ENCODE results near the gene NFIA. TPM values are rescaled to one million over a fixed set of nuclear protein-coding genes. Genes with fewer than 3 reads are reported as not detected.

Gene NFIA
- total and polyA plus RNA-seq, 2 of the 13 experiments (the other 11 are each of a cell fraction or from before 2014, with no cell fraction given): 14.7 to 28.5 TPM

DNA sequence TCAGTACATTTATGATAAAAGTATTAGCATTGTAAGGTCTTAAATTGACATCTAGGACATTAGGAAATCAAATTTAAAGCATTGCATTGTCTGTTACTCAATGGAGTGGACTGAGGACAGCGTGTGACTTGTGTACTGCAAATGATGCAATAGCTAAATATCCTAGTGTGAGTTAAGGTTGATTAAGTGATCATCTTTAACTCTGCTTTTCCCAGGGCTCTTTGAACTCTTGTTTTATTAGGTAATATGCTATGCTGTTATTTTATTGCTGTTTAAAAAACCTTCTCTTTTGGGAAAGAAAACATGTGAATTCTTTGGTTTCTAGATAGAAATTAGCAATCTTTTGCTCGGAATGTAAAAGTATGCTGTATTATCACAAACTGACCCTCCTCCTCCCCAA is 38.6 kb downstream of the NFIA start (continued):
- TF ChIP-seq GMEB1 (CRISPR knock-in tag; IDR thresholded peaks at IDR 0.05; ENCODE audit: borderline replicate concordance): no peak
- TF ChIP-seq GATAD1 (CRISPR knock-in tag; IDR thresholded peaks at IDR 0.05): peak; percentile 47; the same call in 1 of the 2 replicates
- no peak for TF ChIP-seq ZNF232 (CRISPR knock-in tag; IDR thresholded peaks at IDR 0.05; ENCODE audit: borderline replicate concordance)
- TF ChIP-seq POLR2AphosphoS5 (IDR thresholded peaks at IDR 0.05; ENCODE audit: low read depth, low read length): no peak
- no peak for TF ChIP-seq ZNF788 (CRISPR knock-in tag; IDR thresholded peaks at IDR 0.05; ENCODE audit: borderline replicate concordance)
- 0 out of 2 replicates have a peak, but pooled peaks have one; percentile 31 for TF ChIP-seq ATF1 (CRISPR knock-in tag; IDR thresholded peaks at IDR 0.05)
- TF ChIP-seq BORCS8-MEF2B (CRISPR knock-in tag; IDR thresholded peaks at IDR 0.05): no peak
- no peak for TF ChIP-seq MED13 (CRISPR knock-in tag; IDR thresholded peaks at IDR 0.05)
- no peak for TF ChIP-seq CENPX (CRISPR knock-in tag; IDR thresholded peaks at IDR 0.05)
- TF ChIP-seq ZNF12 (CRISPR knock-in tag; IDR thresholded peaks at IDR 0.05): no peak
- TF ChIP-seq, protein P1, sequence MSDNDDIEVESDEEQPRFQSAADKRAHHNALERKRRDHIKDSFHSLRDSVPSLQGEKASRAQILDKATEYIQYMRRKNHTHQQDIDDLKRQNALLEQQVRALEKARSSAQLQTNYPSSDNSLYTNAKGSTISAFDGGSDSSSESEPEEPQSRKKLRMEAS (IDR thresholded peaks at IDR 0.05): peak; percentile 28; the same call in 1 of the 2 replicates
- no peak for TF ChIP-seq GLMP (CRISPR knock-in tag; IDR thresholded peaks at IDR 0.05; ENCODE audit: borderline replicate concordance)
- TF ChIP-seq MAFK (conservative IDR thresholded peaks at IDR 0.05 in 1 of 2, IDR thresholded peaks at IDR 0.05 in 1 of 2; ENCODE audit: low read length in 2 of 2): no peak
- TF ChIP-seq, protein P2, sequence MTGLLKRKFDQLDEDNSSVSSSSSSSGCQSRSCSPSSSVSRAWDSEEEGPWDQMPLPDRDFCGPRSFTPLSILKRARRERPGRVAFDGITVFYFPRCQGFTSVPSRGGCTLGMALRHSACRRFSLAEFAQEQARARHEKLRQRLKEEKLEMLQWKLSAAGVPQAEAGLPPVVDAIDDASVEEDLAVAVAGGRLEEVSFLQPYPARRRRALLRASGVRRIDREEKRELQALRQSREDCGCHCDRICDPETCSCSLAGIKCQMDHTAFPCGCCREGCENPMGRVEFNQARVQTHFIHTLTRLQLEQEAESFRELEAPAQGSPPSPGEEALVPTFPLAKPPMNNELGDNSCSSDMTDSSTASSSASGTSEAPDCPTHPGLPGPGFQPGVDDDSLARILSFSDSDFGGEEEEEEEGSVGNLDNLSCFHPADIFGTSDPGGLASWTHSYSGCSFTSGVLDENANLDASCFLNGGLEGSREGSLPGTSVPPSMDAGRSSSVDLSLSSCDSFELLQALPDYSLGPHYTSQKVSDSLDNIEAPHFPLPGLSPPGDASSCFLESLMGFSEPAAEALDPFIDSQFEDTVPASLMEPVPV (CRISPR knock-in tag; IDR thresholded peaks at IDR 0.05): no peak
- no peak for TF ChIP-seq ZBTB7A (CRISPR knock-in tag; IDR thresholded peaks at IDR 0.05)
- TF ChIP-seq ZNF674 (CRISPR knock-in tag; IDR thresholded peaks at IDR 0.05; ENCODE audit: low read depth): no peak
- TF ChIP-seq RFXANK (CRISPR knock-in tag; IDR thresholded peaks at IDR 0.05): no peak
- TF ChIP-seq, protein P3, sequence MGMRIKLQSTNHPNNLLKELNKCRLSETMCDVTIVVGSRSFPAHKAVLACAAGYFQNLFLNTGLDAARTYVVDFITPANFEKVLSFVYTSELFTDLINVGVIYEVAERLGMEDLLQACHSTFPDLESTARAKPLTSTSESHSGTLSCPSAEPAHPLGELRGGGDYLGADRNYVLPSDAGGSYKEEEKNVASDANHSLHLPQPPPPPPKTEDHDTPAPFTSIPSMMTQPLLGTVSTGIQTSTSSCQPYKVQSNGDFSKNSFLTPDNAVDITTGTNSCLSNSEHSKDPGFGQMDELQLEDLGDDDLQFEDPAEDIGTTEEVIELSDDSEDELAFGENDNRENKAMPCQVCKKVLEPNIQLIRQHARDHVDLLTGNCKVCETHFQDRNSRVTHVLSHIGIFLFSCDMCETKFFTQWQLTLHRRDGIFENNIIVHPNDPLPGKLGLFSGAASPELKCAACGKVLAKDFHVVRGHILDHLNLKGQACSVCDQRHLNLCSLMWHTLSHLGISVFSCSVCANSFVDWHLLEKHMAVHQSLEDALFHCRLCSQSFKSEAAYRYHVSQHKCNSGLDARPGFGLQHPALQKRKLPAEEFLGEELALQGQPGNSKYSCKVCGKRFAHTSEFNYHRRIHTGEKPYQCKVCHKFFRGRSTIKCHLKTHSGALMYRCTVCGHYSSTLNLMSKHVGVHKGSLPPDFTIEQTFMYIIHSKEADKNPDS (CRISPR knock-in tag; IDR thresholded peaks at IDR 0.05): no peak
- no peak for TF ChIP-seq MLLT10 (CRISPR knock-in tag; IDR thresholded peaks at IDR 0.05)
- TF ChIP-seq, protein P4, sequence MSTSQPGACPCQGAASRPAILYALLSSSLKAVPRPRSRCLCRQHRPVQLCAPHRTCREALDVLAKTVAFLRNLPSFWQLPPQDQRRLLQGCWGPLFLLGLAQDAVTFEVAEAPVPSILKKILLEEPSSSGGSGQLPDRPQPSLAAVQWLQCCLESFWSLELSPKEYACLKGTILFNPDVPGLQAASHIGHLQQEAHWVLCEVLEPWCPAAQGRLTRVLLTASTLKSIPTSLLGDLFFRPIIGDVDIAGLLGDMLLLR (CRISPR knock-in tag; IDR thresholded peaks at IDR 0.05): no peak
- TF ChIP-seq ZNF570 (CRISPR knock-in tag; IDR thresholded peaks at IDR 0.05; ENCODE audit: borderline replicate concordance): no peak
- TF ChIP-seq ZNF225 (CRISPR knock-in tag; IDR thresholded peaks at IDR 0.05): no peak
- TF ChIP-seq ETV6 (CRISPR knock-in tag; conservative IDR thresholded peaks at IDR 0.05): no peak
- no peak for TF ChIP-seq ZNF7 (CRISPR knock-in tag; IDR thresholded peaks at IDR 0.05)
- TF ChIP-seq MZF1 (CRISPR knock-in tag; IDR thresholded peaks at IDR 0.05; ENCODE audit: borderline replicate concordance): no peak
- no peak for TF ChIP-seq ZNF749 (CRISPR knock-in tag; IDR thresholded peaks at IDR 0.05; ENCODE audit: borderline replicate concordance)
